ENCODE measurements around the gene ZDHHC1. TPM values are rescaled to one million over a fixed set of nuclear protein-coding genes. Genes with fewer than 3 reads are reported as not detected.

Gene ZDHHC1
- total and polyA plus RNA-seq, 2 of the 13 experiments (the other 11 are each of a cell fraction or from before 2014, with no cell fraction given): 0.51 to 1.1 TPM

- TF ChIP-seq DR1 (CRISPR knock-in tag; IDR thresholded peaks at IDR 0.05): peak; percentile 49; the same call in 1 of the 2 replicates
- TF ChIP-seq ZBTB20 (CRISPR knock-in tag; IDR thresholded peaks at IDR 0.05; ENCODE audit: borderline replicate concordance, low read depth): no peak
- peak; percentile 57; the same call in 1 of the 2 replicates for TF ChIP-seq ZNF430 (CRISPR knock-in tag; IDR thresholded peaks at IDR 0.05)
- TF ChIP-seq IKZF4 (CRISPR knock-in tag; IDR thresholded peaks at IDR 0.05; ENCODE audit: borderline replicate concordance, low read depth, not compliant biosample characterization): peak; percentile 54
- TF ChIP-seq ZNF879 (CRISPR knock-in tag; IDR thresholded peaks at IDR 0.05): peak; percentile 17; the same call in 1 of the 2 replicates
- TF ChIP-seq ZNF773 (CRISPR knock-in tag; IDR thresholded peaks at IDR 0.05; ENCODE audit: borderline replicate concordance): peak; percentile 79; the same call in 1 of the 2 replicates
- TF ChIP-seq RBFOX2 (IDR thresholded peaks at IDR 0.05; ENCODE audit: low read depth, low read length): peak; percentile 56; the same call in 1 of the 2 replicates
- TF ChIP-seq ZHX1 (CRISPR knock-in tag; IDR thresholded peaks at IDR 0.05; ENCODE audit: low read depth): no peak
- TF ChIP-seq CREB3 (CRISPR knock-in tag; IDR thresholded peaks at IDR 0.05): no peak
- TF ChIP-seq XRCC5 (optimal IDR thresholded peaks at IDR 0.05; ENCODE audit: low read length): peak; percentile 88
- 0 out of 2 replicates have a peak, but pooled peaks have one; percentile 46 for TF ChIP-seq ZNF431 (CRISPR knock-in tag; IDR thresholded peaks at IDR 0.05; ENCODE audit: borderline replicate concordance, low read depth)
- TF ChIP-seq TMF1 (CRISPR knock-in tag; IDR thresholded peaks at IDR 0.05; ENCODE audit: low read depth): 0 out of 2 replicates have a peak, but pooled peaks have one; percentile 64
- TF ChIP-seq NFE2L1 (CRISPR knock-in tag; IDR thresholded peaks at IDR 0.05; ENCODE audit: borderline replicate concordance): 0 out of 2 replicates have a peak, but pooled peaks have one; percentile 61
- no peak for TF ChIP-seq FOXK1 (CRISPR knock-in tag; IDR thresholded peaks at IDR 0.05; ENCODE audit: borderline replicate concordance, low read depth)
- no peak; the same call in 1 of the 2 replicates for TF ChIP-seq HIVEP1 (CRISPR knock-in tag; IDR thresholded peaks at IDR 0.05)
- no peak for TF ChIP-seq SP4 (CRISPR knock-in tag; IDR thresholded peaks at IDR 0.05)
- peak; percentile 77; the same call in 1 of the 2 replicates for TF ChIP-seq ESRRA (CRISPR knock-in tag; IDR thresholded peaks at IDR 0.05; ENCODE audit: low read depth)
- TF ChIP-seq ZNF839 (CRISPR knock-in tag; IDR thresholded peaks at IDR 0.05; ENCODE audit: borderline replicate concordance): 0 out of 2 replicates have a peak, but pooled peaks have one; percentile 54
- peak; percentile 54; the same call in 1 of the 2 replicates for TF ChIP-seq ZNF333 (CRISPR knock-in tag; IDR thresholded peaks at IDR 0.05; ENCODE audit: borderline replicate concordance)
- peak; percentile 91 for TF ChIP-seq ZNF687 (CRISPR knock-in tag; IDR thresholded peaks at IDR 0.05)
Observed at GRCh38 chr16:67415872-67416793, at the start of gene ZDHHC1 (continued).

All from HepG2 (cell line).